ENCODE results near the gene PDZRN4. TPM values are rescaled to one million over a fixed set of nuclear protein-coding genes. Genes with fewer than 3 reads are reported as not detected.

The PDZRN4 gene
- total RNA-seq: not detected in 2 replicates

DNA sequence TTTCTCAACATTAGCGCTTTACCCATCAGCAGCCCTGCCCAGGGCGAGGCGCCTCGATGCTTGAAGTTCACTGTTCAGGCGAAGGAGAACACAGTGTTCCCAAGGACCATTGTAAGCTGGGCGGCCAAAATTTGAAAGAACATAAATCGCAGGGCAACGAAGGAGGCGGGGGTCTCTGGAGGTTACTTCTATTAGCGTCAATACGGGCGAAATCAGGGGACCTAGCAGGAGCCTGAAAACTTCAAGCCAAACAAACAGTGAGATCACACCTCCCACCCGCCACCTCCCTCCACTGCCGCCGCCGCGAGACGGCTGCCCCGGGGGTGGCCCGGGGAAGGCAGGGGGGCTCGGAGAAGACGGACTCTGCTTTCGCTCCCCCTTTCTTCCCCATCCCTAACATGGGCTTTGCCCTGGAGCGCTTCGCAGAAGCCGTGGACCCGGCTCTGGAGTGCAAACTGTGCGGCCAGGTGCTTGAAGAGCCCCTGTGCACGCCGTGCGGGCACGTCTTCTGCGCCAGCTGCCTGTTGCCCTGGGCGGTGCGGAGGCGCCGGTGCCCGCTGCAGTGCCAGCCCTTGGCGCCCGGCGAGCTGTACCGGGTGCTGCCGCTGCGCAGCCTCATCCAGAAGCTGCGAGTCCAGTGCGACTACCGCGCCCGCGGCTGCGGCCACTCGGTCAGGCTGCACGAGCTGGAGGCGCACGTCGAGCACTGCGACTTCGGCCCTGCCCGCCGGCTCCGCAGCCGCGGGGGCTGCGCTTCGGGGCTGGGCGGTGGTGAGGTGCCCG is at the start of gene PDZRN4:
PDZRN4 (plus strand) TSS at position 263 of the 783 bp plus-strand sequence.
- DNase-seq (ENCODE audit: low read depth): no peak
- TF ChIP-seq, protein P1, sequence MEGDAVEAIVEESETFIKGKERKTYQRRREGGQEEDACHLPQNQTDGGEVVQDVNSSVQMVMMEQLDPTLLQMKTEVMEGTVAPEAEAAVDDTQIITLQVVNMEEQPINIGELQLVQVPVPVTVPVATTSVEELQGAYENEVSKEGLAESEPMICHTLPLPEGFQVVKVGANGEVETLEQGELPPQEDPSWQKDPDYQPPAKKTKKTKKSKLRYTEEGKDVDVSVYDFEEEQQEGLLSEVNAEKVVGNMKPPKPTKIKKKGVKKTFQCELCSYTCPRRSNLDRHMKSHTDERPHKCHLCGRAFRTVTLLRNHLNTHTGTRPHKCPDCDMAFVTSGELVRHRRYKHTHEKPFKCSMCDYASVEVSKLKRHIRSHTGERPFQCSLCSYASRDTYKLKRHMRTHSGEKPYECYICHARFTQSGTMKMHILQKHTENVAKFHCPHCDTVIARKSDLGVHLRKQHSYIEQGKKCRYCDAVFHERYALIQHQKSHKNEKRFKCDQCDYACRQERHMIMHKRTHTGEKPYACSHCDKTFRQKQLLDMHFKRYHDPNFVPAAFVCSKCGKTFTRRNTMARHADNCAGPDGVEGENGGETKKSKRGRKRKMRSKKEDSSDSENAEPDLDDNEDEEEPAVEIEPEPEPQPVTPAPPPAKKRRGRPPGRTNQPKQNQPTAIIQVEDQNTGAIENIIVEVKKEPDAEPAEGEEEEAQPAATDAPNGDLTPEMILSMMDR (IDR thresholded peaks at IDR 0.05; ENCODE audit: insufficient read depth, low read depth, low read length): no peak
- no peak within 1 kb of the TSS for H3K4me3 ChIP-seq (ENCODE audit: low read depth, low read length)

DNA sequence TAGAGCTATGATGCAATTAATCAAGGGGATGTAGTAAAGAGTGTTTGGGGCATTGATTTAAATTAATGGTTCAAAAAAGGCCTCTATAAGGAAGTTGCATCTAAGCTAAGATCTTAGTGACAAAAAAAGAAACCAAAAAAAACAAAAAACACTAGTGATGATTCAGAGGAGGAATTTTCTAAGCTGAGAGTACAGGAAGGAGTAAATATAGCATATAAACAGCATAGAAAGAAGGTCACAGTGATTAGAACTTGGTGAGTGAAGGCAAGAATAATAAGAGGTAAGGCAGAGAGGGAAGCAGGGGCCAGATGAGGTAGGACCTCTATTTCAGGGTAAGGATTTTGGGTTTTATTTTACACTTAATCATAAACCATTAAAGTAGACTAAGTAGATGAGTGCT is 48.0 kb upstream of the PDZRN4 start:
- TF ChIP-seq, protein P1 (IDR thresholded peaks at IDR 0.05; ENCODE audit: insufficient read depth, low read depth, low read length): no peak
- H3K4me3 ChIP-seq (ENCODE audit: low read depth, low read length): no peak overlapping the region
- no peak for DNase-seq (ENCODE audit: low read depth)

DNA sequence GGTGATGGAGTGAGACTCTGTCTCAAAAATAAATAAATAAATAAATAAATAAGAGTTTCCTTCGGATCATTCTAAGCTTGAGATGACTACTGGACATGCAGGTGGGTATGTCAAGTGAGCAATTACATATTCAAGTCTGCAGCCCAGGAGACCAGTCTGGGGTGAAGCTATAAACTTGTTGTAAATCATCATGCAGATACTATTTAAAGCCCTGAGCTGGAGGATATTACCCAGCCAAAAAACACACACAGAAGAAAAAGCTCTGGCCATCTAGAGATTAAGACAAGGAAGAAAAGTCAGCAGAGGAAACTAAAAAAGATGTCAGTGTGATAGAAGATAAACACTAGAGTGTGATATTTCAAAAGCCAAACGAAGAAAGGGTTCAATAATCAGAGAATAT is 47.0 kb upstream of the PDZRN4 start:
- no peak for DNase-seq (ENCODE audit: low read depth)
- no peak overlapping the region for H3K4me3 ChIP-seq (ENCODE audit: low read depth, low read length)
- TF ChIP-seq, protein P1 (IDR thresholded peaks at IDR 0.05; ENCODE audit: insufficient read depth, low read depth, low read length): no peak

DNA sequence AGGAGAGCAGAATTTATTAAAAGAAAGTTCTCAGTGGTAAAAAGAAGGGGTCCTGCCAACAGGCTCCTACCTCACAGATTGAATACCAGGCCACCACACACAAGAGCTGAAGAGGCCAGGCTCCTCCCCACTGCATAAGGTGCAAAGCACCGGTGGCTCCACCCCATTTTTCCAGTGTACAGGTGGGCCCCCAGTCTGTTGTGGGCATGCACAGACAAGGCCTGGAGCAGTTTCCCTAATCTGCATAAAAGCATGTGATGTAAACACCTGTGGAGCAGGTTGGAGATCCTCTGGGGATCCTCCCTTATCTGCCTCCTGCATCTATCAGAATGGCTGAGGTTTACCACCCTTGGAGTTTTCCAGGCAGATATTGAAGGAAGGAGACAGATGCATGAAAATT is 45.7 kb upstream of the PDZRN4 start:
- TF ChIP-seq, protein P1 (IDR thresholded peaks at IDR 0.05; ENCODE audit: insufficient read depth, low read depth, low read length): no peak
- H3K4me3 ChIP-seq (ENCODE audit: low read depth, low read length): no peak overlapping the region
- no peak for DNase-seq (ENCODE audit: low read depth)

DNA sequence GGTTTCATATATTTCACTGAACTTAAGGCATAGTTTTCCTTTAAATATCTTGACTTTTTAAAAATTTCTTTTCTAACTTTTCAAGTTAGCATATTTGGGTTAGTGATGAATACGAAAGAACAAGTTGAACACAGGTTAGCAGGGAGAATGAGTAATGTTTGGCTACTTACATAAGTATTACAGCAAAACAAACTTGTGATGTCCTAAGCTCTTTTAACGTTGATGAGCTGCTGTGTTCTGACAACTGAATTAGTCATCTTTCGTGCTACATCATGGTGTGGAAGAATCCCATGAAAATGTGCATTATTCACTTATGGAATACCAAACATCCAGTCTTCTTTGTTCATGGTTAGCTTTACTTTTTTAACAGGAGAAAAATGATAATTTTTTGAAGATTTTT is 36.3 kb upstream of the PDZRN4 start:
- DNase-seq (ENCODE audit: low read depth): peak; percentile 12
- no peak overlapping the region for H3K4me3 ChIP-seq (ENCODE audit: low read depth, low read length)
- TF ChIP-seq, protein P1 (IDR thresholded peaks at IDR 0.05; ENCODE audit: insufficient read depth, low read depth, low read length): no peak

DNA sequence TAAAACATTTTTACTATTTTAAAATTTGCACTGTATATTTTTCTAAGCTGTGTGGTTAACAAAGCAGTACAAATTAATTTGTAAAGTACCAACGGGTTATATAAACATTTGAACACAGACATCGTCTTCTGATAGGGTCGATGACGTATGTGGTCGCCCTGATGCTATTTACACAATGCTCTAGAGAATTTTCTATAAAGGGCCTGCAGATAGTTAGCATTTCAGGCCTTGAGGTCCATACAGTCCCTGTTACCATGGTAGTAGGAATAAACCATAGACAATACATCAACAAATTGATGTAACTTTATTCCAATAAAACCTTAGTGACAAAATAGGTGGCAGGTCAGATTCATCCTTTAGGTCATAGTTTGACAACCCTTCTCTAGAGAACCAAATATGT is 25.7 kb upstream of the PDZRN4 start:
- no peak overlapping the region for H3K4me3 ChIP-seq (ENCODE audit: low read depth, low read length)
- DNase-seq (ENCODE audit: low read depth): no peak
- TF ChIP-seq, protein P1 (IDR thresholded peaks at IDR 0.05; ENCODE audit: insufficient read depth, low read depth, low read length): no peak

DNA sequence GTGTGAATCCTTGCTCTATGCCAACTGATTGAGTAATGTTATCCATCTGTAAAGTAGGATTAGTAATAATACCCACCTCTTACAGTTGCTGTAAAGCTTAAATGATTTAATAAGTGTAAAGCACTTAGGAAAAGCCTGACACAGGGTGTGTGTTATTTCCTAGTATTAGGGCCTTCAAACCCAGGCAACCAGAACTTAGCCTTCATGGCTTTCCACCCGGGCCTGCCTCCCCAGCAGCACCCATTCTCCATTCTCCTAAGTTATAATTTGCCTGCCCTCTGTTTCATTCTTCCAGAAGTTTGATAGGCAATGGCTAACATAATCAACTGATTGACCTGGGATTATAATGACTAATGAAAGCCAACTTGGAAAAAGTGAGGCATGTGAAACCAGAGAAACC is 20.4 kb upstream of the PDZRN4 start:
- no peak for DNase-seq (ENCODE audit: low read depth)
- no peak overlapping the region for H3K4me3 ChIP-seq (ENCODE audit: low read depth, low read length)

More for the DNA sequence above, 20.4 kb upstream of the PDZRN4 start:
- TF ChIP-seq, protein P1 (IDR thresholded peaks at IDR 0.05; ENCODE audit: insufficient read depth, low read depth, low read length): no peak

All from fibroblast of villous mesenchyme (primary cell).